Astrocyte (in vitro differentiated cells and primary cell): Measurements from ENCODE around the gene ALDH1A2.

ENCODE experiments used
- EZH2 ChIP-seq: IDR thresholded peaks from 2 replicates; pipeline ENCODE4 v1.6.1; 2012; ENCODE audit warnings: mild to moderate bottlenecking, low read length, inconsistent platforms; ENCODE audit not compliant: insufficient read depth
- TF ChIP-seq, protein P1 (sequence below): IDR thresholded peaks from 2 replicates; pipeline ENCODE4 v1.5.1; 2011; ENCODE audit warnings: low read depth, mild to moderate bottlenecking, inconsistent platforms, low read length, moderate library complexity; ENCODE audit not compliant: insufficient read depth

GRCh38 chr15:58103482-58103881 is 38.0 kb upstream of the ALDH1A2 start:
- TF ChIP-seq EZH2, result no peak
- TF ChIP-seq, protein P1, sequence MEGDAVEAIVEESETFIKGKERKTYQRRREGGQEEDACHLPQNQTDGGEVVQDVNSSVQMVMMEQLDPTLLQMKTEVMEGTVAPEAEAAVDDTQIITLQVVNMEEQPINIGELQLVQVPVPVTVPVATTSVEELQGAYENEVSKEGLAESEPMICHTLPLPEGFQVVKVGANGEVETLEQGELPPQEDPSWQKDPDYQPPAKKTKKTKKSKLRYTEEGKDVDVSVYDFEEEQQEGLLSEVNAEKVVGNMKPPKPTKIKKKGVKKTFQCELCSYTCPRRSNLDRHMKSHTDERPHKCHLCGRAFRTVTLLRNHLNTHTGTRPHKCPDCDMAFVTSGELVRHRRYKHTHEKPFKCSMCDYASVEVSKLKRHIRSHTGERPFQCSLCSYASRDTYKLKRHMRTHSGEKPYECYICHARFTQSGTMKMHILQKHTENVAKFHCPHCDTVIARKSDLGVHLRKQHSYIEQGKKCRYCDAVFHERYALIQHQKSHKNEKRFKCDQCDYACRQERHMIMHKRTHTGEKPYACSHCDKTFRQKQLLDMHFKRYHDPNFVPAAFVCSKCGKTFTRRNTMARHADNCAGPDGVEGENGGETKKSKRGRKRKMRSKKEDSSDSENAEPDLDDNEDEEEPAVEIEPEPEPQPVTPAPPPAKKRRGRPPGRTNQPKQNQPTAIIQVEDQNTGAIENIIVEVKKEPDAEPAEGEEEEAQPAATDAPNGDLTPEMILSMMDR, result no peak
